Skin of body (tissue), 2 donors: ENCODE measurements around the gene HLA-A. TPM values are rescaled to one million over a fixed set of nuclear protein-coding genes. Genes with fewer than 3 reads are reported as not detected.
A peak's percentile ranks its signal among the peaks of the same experiment; 100 is the strongest.
"Not testable (repeated sequence)": the region's sequence is repeated elsewhere in the genome, so short reads cannot be mapped to it uniquely, and the experiment has no call there.

Source experiments
- DNase-seq: peaks from one replicate; lab custom pipeline; 2025; lab: John Stamatoyannopoulos, UW
- total RNA-seq: library from RNA; depleted of rRNA; stranded (reverse); fragments of >200 nt; gene quantifications from one replicate; pipeline ENCODE4 v1.2.3, GENCODE V29; 2014

The HLA-A gene
- total RNA-seq = 96.6 TPM

GRCh38 chr6:29942275-29943052 lies at the start of gene HLA-A:
HLA-A (plus strand) TSS chr6:29942532; CDS start chr6:29942554, 22 bp downstream.
- peak; percentile 95 for DNase-seq

- DNase-seq = no peak
Observed at GRCh38 chr6:29892696-29893095, 49.6 kb upstream of the HLA-A start.

GRCh38 chr6:29899281-29899680 lies 43.1 kb upstream of the HLA-A start:
- no peak for DNase-seq

- no peak for DNase-seq
Observed at GRCh38 chr6:29905286-29905685, 37.0 kb upstream of the HLA-A start.

GRCh38 chr6:29907637-29908340 lies 34.5 kb upstream of the HLA-A start:
- DNase-seq = no peak

- DNase-seq = no peak
Observed at GRCh38 chr6:29908341-29908662, 34.0 kb upstream of the HLA-A start.

GRCh38 chr6:29908710-29909109 lies 33.6 kb upstream of the HLA-A start:
- DNase-seq = no peak

- no peak for DNase-seq
Observed at GRCh38 chr6:29909985-29910384, 32.3 kb upstream of the HLA-A start.

- no peak for DNase-seq
Observed at GRCh38 chr6:29912840-29913239, 29.5 kb upstream of the HLA-A start.

DNA sequence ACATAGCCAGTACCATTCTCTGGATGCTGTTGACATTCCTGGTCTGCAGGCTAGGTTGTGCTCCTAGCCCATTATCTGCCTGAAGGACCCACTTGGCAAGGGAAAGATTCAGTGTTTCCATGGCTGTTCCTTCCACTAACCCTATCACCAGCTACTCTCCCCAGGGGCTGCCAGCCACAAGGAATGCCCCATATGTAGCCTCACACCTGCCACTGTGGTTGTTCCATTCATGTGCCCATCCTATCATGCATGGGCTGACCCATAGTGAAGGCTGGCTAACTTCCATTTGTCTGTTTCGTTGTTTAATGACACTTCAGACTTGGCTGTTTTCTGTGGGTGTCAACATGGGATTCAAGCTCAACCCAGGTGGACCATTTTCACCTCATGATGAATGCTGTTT lies 25.6 kb upstream of the HLA-A start:
- DNase-seq = no peak

- DNase-seq = no peak
Observed at GRCh38 chr6:29917857-29918256, 24.5 kb upstream of the HLA-A start.

DNA sequence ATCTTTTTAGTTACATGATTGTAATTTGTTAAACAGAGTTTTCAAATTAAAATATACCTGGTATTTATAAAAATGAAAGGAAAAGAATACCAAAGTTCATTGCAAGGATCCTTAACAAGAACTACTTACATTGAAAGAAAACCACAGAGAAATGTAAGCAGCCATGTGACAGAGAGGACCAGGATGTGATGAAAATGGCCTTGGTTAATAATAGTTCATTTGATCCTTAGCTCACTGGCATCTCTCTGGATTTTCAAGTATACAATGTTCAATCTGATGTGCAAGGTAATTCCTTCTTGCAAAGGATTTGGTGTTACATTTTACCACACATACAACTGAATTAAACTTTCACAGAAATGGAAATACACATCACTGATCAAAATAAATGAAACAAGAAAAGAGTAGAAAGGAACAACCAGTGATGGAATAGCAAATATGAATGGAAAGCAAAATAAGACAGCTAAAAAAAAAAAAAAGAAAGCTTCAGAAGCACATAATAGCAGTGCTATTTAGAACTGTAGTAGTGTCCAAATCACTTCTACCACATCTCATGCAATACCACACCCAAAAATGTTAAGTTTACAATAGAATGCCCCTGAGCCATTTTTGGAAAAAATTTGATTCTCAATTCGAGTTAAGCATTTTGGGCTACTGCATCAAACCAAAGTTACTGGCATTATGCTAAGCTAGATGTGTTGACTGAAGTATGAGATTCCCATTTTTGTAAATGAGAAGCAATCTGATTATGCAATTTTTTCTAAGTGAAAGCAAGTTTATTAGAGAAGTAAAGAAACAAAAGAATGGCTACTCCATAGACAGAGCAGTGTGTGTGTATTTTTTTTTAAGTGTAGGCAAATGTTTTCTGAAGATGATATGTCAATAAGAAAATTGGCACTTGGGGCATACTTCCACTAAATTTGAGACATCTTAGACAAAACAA lies 22.6 kb upstream of the HLA-A start:
- DNase-seq = no peak

GRCh38 chr6:29924287-29924686 lies 18.0 kb upstream of the HLA-A start:
- no peak for DNase-seq

GRCh38 chr6:29924731-29925130 lies 17.6 kb upstream of the HLA-A start:
- no peak for DNase-seq

GRCh38 chr6:29925321-29925720 lies 17.0 kb upstream of the HLA-A start:
- DNase-seq = no peak

DNA sequence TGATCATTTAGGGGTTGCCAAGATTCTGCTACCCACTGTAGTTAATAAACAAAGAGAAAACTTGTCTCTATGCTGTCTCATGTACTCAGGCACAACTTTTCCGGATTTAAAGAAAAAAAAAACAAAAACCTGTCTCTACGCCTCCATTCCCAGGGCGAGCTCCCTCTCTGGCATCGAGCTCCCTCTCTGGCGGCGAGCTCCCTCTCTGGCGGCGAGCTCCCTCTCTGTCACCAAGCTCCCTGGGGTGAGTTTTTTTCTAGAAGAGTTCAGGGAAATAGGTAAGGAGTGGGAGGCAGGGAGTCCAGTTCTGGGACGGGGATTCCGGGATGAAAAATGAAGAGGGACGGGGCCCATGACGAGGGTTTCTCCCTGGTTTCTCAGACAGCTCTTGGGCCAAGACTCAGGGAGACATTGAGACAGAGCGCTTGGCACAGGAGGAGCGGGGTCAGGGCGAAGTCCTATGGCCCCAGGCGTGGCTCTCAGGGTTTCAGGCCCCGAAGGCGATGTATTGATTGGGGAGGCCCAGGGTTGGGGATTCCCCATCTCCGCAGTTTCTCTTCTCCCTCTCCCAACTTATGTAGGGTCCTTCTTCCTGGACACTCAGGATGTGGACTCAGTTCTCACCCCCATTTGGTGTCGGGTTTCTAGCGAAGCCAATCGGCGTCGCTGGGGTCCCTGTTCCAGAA lies 16.5 kb upstream of the HLA-A start:
- DNase-seq = no peak

DNA sequence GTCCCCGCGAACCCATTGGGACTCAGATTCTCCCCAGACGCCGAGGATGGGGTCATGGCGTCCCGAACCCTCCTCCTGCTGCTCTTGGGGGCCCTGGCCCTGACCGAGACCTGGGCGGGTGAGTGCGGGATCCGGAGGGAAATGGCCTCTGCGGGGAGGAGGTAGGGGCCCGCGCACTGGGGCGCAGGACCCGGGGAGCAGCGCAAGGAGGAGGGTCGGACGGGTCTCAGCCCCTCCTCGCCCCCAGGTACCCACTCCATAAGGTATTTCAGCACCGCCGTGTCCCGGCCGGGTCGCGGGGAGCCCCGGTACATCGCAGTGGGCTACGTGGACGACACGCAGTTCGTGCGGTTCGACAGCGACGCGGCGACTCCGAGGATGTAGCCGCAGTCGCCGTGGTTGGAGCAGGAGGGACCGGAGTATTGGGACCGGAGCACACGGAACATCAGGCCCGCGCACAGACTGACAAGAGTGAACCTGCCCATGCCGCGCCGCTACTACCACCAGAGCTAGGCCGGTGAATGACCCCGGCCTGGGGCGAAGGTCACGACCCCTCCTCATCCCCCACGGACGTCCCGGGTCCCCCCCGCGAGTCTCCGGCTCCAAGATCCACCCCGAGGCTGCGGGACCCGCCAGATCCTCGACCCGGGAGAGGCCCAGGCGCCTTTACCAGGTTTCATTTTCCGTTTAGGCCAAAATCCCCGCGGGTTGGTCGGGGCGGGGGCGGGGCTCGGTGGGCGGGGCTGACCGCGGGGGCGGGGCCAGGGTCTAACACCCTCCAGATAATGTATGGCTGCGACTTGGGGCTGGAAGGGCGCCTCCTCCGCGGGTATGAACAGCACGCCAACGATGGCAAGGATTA lies 15.7 kb upstream of the HLA-A start:
- DNase-seq = no peak

DNA sequence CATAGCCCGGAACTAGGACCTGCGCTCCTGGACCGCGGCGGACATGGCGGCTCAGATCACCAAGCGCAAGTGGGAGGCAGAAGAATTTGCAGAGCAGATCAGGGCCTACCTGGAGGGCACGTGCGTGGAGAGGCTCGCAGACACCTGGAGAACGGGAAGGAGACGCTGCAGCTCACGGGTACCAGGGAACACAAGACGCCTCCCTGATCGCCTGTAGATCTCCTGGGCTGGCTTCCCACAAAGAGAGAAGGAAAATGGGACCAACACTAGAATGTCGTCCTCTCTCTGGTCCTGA lies 15.1 kb upstream of the HLA-A start:
- no peak for DNase-seq

- no peak for DNase-seq
Observed at GRCh38 chr6:29927841-29928388, 14.4 kb upstream of the HLA-A start.

- DNase-seq = not testable (repeated sequence)
Observed at GRCh38 chr6:29930047-29930446, 12.3 kb upstream of the HLA-A start.
